Immature natural killer cell (primary cell): ENCODE measurements around the gene NFKB2. TPM values are rescaled to one million over a fixed set of nuclear protein-coding genes. Genes with fewer than 3 reads are reported as not detected.

Experiments used
- DNase-seq, 3 donors: peaks; one replicate each; pipeline ENCODE4 v3.0.0; 2022; ENCODE audit warnings: mixed read lengths in 1 of 3
- H3K27ac Mint-ChIP-seq, 6 donors: one replicate each; pipeline ENCODE4 v1.8.0; 2020; ENCODE audit warnings: mixed read lengths in 6 of 6, mild to moderate bottlenecking in 5 of 6, inconsistent platforms in 4 of 6, moderate library complexity in 3 of 6
- H3K27me3 Mint-ChIP-seq, 3 donors: one replicate each; pipeline ENCODE4 v1.8.0; 2020 to 2021; ENCODE audit warnings: low read depth in 3 of 3, mild to moderate bottlenecking in 3 of 3, mixed read lengths in 3 of 3, moderate library complexity in 3 of 3, inconsistent platforms in 1 of 3
- H3K36me3 Mint-ChIP-seq, 3 donors: one replicate each; pipeline ENCODE4 v1.8.0; 2020; ENCODE audit warnings: mixed read lengths in 3 of 3, inconsistent platforms in 2 of 3, mild to moderate bottlenecking in 2 of 3
- H3K4me1 Mint-ChIP-seq, 2 donors: one replicate each; pipeline ENCODE4 v1.8.0; 2020; ENCODE audit warnings: inconsistent platforms in 2 of 2, mild to moderate bottlenecking in 2 of 2, mixed read lengths in 2 of 2, moderate library complexity in 1 of 2
- H3K4me3 Mint-ChIP-seq, 5 donors: one replicate each; pipeline ENCODE4 v1.8.0; 2020; ENCODE audit warnings: mild to moderate bottlenecking in 5 of 5, mixed read lengths in 5 of 5, inconsistent platforms in 3 of 5, moderate library complexity in 3 of 5
- H3K9me3 Mint-ChIP-seq, 6 donors: one replicate each; pipeline ENCODE4 v1.8.0; 2020; ENCODE audit warnings: mild to moderate bottlenecking in 6 of 6, mixed read lengths in 6 of 6, inconsistent platforms in 4 of 6, moderate library complexity in 3 of 6
- polyA plus RNA-seq, 3 donors: library from polyadenylated mRNA; unstranded; fragments of 300-500 nt; fragmentation: Illumina TruSeq; gene quantifications; one replicate each; pipeline ENCODE4 v1.2.3, GENCODE V29; 2021

Gene NFKB2
- polyA plus RNA-seq, 3 donors from 2014 or later: 3.6 to 11.4 (median 5.0) TPM

GRCh38 chr10:102408131-102408727 lies 12.7 kb downstream of the NFKB2 start:
- Mint-ChIP-seq H3K27ac (peak overlapping the region in 1 of 6 donors; percentile 69), H3K36me3 (peaks cover 0 to 4% (median 0%) of the 10 kb centered on the region in 3 donors), H3K4me3 (peak overlapping the region; percentile 53 to 81 (median 63)), H3K9me3 (peaks cover 0 to 3% (median 0%) of the 10 kb centered on the region in 6 donors), H3K4me1 (peaks cover 9 to 18% of the 10 kb centered on the region in 2 donors), H3K27me3 (peaks cover 25 to 28% (median 28%) of the 10 kb centered on the region in 3 donors)
- DNase-seq: no peak

GRCh38 chr10:102408728-102409603 lies 13.5 kb downstream of the NFKB2 start:
- H3K4me3 Mint-ChIP-seq: peak overlapping the region; percentile 44 to 82 (median 78)
- peaks cover 0 to 4% (median 0%) of the 10 kb centered on the region in 3 donors for H3K36me3 Mint-ChIP-seq
- peaks cover 9 to 18% of the 10 kb centered on the region in 2 donors for H3K4me1 Mint-ChIP-seq
- peaks cover 0 to 3% (median 0%) of the 10 kb centered on the region in 6 donors for H3K9me3 Mint-ChIP-seq
- peak in 2 of 3 donors; percentile 31 to 33 for DNase-seq
- peak overlapping the region in 1 of 6 donors; percentile 3 for H3K27ac Mint-ChIP-seq
- H3K27me3 Mint-ChIP-seq: peaks cover 25 to 31% (median 26%) of the 10 kb centered on the region in 3 donors

GRCh38 chr10:102409604-102410428 lies 14.3 kb downstream of the NFKB2 start:
- no peak for DNase-seq
- Mint-ChIP-seq H3K27me3 (peaks cover 24 to 31% (median 25%) of the 10 kb centered on the region in 3 donors), H3K36me3 (peaks cover 0 to 4% (median 0%) of the 10 kb centered on the region in 3 donors), H3K4me1 (peaks cover 9 to 18% of the 10 kb centered on the region in 2 donors), H3K27ac (peak overlapping the region in 1 of 6 donors; percentile 3), H3K4me3 (peak overlapping the region; percentile 44 to 82 (median 78)), H3K9me3 (peaks cover 0 to 3% (median 0%) of the 10 kb centered on the region in 6 donors)

GRCh38 chr10:102410429-102411073 lies 15.0 kb downstream of the NFKB2 start:
- no peak for DNase-seq
- Mint-ChIP-seq H3K9me3 (peaks cover 0 to 3% (median 0%) of the 10 kb centered on the region in 6 donors), H3K4me3 (peak overlapping the region in 1 of 5 donors; percentile 80), H3K27me3 (peaks cover 21 to 31% (median 25%) of the 10 kb centered on the region in 3 donors), H3K27ac (no peak overlapping the region), H3K4me1 (peaks cover 9 to 18% of the 10 kb centered on the region in 2 donors), H3K36me3 (peaks cover 0 to 4% (median 0%) of the 10 kb centered on the region in 3 donors)

- H3K27ac Mint-ChIP-seq: no peak overlapping the region
- peak overlapping the region in 3 of 5 donors; percentile 18 to 33 (median 26) for H3K4me3 Mint-ChIP-seq
- H3K36me3 Mint-ChIP-seq: peaks cover 0 to 4% (median 2%) of the 10 kb centered on the region in 3 donors
- DNase-seq: no peak
- H3K9me3 Mint-ChIP-seq: peaks cover 0 to 3% (median 0%) of the 10 kb centered on the region in 6 donors
- peaks cover 21 to 32% (median 23%) of the 10 kb centered on the region in 3 donors for H3K27me3 Mint-ChIP-seq
- peaks cover 9 to 18% of the 10 kb centered on the region in 2 donors for H3K4me1 Mint-ChIP-seq
Measured at GRCh38 chr10:102411341-102412255, 16.1 kb downstream of the NFKB2 start.

GRCh38 chr10:102412293-102412692 lies 16.8 kb downstream of the NFKB2 start:
- DNase-seq: no peak
- Mint-ChIP-seq H3K27ac (no peak overlapping the region), H3K9me3 (peaks cover 0 to 3% (median 0%) of the 10 kb centered on the region in 6 donors), H3K4me1 (peaks cover 9 to 18% of the 10 kb centered on the region in 2 donors), H3K4me3 (no peak overlapping the region), H3K36me3 (peaks cover 0 to 4% (median 2%) of the 10 kb centered on the region in 3 donors), H3K27me3 (peaks cover 20 to 33% (median 21%) of the 10 kb centered on the region in 3 donors)

- H3K4me3 Mint-ChIP-seq: no peak overlapping the region
- no peak for DNase-seq
- peaks cover 9 to 17% of the 10 kb centered on the region in 2 donors for H3K4me1 Mint-ChIP-seq
- H3K27ac Mint-ChIP-seq: no peak overlapping the region
- H3K36me3 Mint-ChIP-seq: peaks cover 0 to 4% (median 2%) of the 10 kb centered on the region in 3 donors
- peaks cover 16 to 41% (median 20%) of the 10 kb centered on the region in 3 donors for H3K27me3 Mint-ChIP-seq
- peaks cover 0 to 3% (median 0%) of the 10 kb centered on the region in 6 donors for H3K9me3 Mint-ChIP-seq
Measured at GRCh38 chr10:102413053-102413705, 17.7 kb downstream of the NFKB2 start.

- H3K27ac Mint-ChIP-seq: no peak overlapping the region
- H3K4me1 Mint-ChIP-seq: peaks cover 10 to 19% of the 10 kb centered on the region in 2 donors
- DNase-seq: no peak
- no peak overlapping the region for H3K4me3 Mint-ChIP-seq
- H3K36me3 Mint-ChIP-seq: peaks cover 0 to 4% (median 2%) of the 10 kb centered on the region in 3 donors
- peaks cover 0 to 3% (median 0%) of the 10 kb centered on the region in 6 donors for H3K9me3 Mint-ChIP-seq
- peaks cover 15 to 36% (median 17%) of the 10 kb centered on the region in 3 donors for H3K27me3 Mint-ChIP-seq
Measured at GRCh38 chr10:102413806-102414561, 18.5 kb downstream of the NFKB2 start.

GRCh38 chr10:102414749-102415148 lies 19.2 kb downstream of the NFKB2 start:
- DNase-seq: no peak
- peaks cover 0 to 2% (median 2%) of the 10 kb centered on the region in 3 donors for H3K36me3 Mint-ChIP-seq
- H3K9me3 Mint-ChIP-seq: peaks cover 0 to 2% (median 0%) of the 10 kb centered on the region in 6 donors
- no peak overlapping the region for H3K27ac Mint-ChIP-seq
- H3K4me1 Mint-ChIP-seq: peaks cover 12 to 22% of the 10 kb centered on the region in 2 donors
- H3K4me3 Mint-ChIP-seq: no peak overlapping the region
- peaks cover 18 to 38% (median 19%) of the 10 kb centered on the region in 3 donors for H3K27me3 Mint-ChIP-seq

GRCh38 chr10:102416283-102416682 lies 20.8 kb downstream of the NFKB2 start:
- Mint-ChIP-seq H3K4me3 (no peak overlapping the region), H3K9me3 (no peaks in the 10 kb centered on the region), H3K27ac (no peak overlapping the region), H3K36me3 (peaks cover 0 to 2% (median 0%) of the 10 kb centered on the region in 3 donors), H3K4me1 (peaks cover 22 to 27% of the 10 kb centered on the region in 2 donors), H3K27me3 (peaks cover 15 to 35% (median 19%) of the 10 kb centered on the region in 3 donors)
- DNase-seq: no peak

GRCh38 chr10:102416695-102417094 lies 21.2 kb downstream of the NFKB2 start:
- Mint-ChIP-seq H3K4me1 (peaks cover 22 to 27% of the 10 kb centered on the region in 2 donors), H3K27ac (no peak overlapping the region), H3K36me3 (peaks cover 0 to 2% (median 0%) of the 10 kb centered on the region in 3 donors), H3K27me3 (peaks cover 14 to 33% (median 19%) of the 10 kb centered on the region in 3 donors), H3K9me3 (no peaks in the 10 kb centered on the region), H3K4me3 (no peak overlapping the region)
- DNase-seq: no peak
